ENCODE measurements around the gene SOWAHA.

- TF ChIP-seq CTCF (conservative IDR thresholded peaks at IDR 0.05; ENCODE audit: low read depth, low read length): no peak
- TF ChIP-seq EZH2 (IDR thresholded peaks at IDR 0.05; ENCODE audit: borderline replicate concordance, low read depth, low read length, poor library complexity, severe bottlenecking): no peak
Measured at GRCh38 chr5:132788508-132788907, 24.6 kb upstream of the SOWAHA start.

All from A673 (cell line).